DOHH2 (cell line): ENCODE results near the gene RACGAP1.

Source experiments
- EZH2phosphoT487 ChIP-seq: fragments of 200-600 bp; sonication (generic); IDR thresholded peaks from 2 replicates; pipeline ENCODE4 v1.6.1; 2017; ENCODE audit warnings: borderline replicate concordance, mild to moderate bottlenecking, antibody characterized with exemption, low read length, moderate library complexity, mixed read lengths
- TF ChIP-seq, protein P1 (sequence below): fragments of 200-600 bp; sonication (generic); IDR thresholded peaks from one replicate; pipeline ENCODE4 v1.5.1; 2014; ENCODE audit warnings: antibody characterized with exemption, mild to moderate bottlenecking, low read depth, low read length; ENCODE audit not compliant: poor library complexity, severe bottlenecking

GRCh38 chr12:50057896-50058670 lies 32.8 kb upstream of the RACGAP1 start:
- TF ChIP-seq, protein P1, sequence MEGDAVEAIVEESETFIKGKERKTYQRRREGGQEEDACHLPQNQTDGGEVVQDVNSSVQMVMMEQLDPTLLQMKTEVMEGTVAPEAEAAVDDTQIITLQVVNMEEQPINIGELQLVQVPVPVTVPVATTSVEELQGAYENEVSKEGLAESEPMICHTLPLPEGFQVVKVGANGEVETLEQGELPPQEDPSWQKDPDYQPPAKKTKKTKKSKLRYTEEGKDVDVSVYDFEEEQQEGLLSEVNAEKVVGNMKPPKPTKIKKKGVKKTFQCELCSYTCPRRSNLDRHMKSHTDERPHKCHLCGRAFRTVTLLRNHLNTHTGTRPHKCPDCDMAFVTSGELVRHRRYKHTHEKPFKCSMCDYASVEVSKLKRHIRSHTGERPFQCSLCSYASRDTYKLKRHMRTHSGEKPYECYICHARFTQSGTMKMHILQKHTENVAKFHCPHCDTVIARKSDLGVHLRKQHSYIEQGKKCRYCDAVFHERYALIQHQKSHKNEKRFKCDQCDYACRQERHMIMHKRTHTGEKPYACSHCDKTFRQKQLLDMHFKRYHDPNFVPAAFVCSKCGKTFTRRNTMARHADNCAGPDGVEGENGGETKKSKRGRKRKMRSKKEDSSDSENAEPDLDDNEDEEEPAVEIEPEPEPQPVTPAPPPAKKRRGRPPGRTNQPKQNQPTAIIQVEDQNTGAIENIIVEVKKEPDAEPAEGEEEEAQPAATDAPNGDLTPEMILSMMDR = no peak
- no peak for TF ChIP-seq EZH2phosphoT487
